NCI-H510A treated with DMSO at 0.1 percent for 48 hours (cell line): ENCODE results near the gene SEC61A2.
"Not testable (repeated sequence)": the region's sequence is repeated elsewhere in the genome, so short reads cannot be mapped to it uniquely, and the experiment has no call there.

Experiments used
- DNase-seq: peaks from one replicate; lab custom pipeline; 2025; lab: John Stamatoyannopoulos, UW

Gene SEC61A2

GRCh38 chr10:12160664-12161063 is 31.2 kb downstream of the SEC61A2 start:
- no peak for DNase-seq

GRCh38 chr10:12162927-12163326 is 33.5 kb downstream of the SEC61A2 start:
- no peak for DNase-seq

GRCh38 chr10:12164085-12164484 is 34.6 kb downstream of the SEC61A2 start:
- DNase-seq, result no peak

- DNase-seq, result no peak
Observed at GRCh38 chr10:12165036-12165435, 35.6 kb downstream of the SEC61A2 start.

- no peak for DNase-seq
Observed at GRCh38 chr10:12165999-12166775, 36.7 kb downstream of the SEC61A2 start.

- DNase-seq, result not testable (repeated sequence)
Observed at GRCh38 chr10:12171512-12171911, 42.0 kb downstream of the SEC61A2 start.

- DNase-seq, result no peak
Observed at GRCh38 chr10:12177642-12178041, 48.2 kb downstream of the SEC61A2 start.

- no peak for DNase-seq
Observed at GRCh38 chr10:12179606-12180170, 50.2 kb downstream of the SEC61A2 start.

- DNase-seq, result no peak
Observed at GRCh38 chr10:12180221-12180974, 50.9 kb downstream of the SEC61A2 start.

- no peak for DNase-seq
Observed at GRCh38 chr10:12181065-12181775, 51.7 kb downstream of the SEC61A2 start.

- DNase-seq, result no peak
Observed at GRCh38 chr10:12184165-12184564, 54.7 kb downstream of the SEC61A2 start.

- no peak for DNase-seq
Observed at GRCh38 chr10:12186323-12186722, 56.8 kb downstream of the SEC61A2 start.

GRCh38 chr10:12187321-12187905 is 57.9 kb downstream of the SEC61A2 start:
- DNase-seq, result no peak

- no peak for DNase-seq
Observed at GRCh38 chr10:12188656-12189055, 59.2 kb downstream of the SEC61A2 start.

GRCh38 chr10:12189426-12189825 is 59.9 kb downstream of the SEC61A2 start:
- DNase-seq, result no peak

GRCh38 chr10:12191715-12192114 is 62.2 kb downstream of the SEC61A2 start:
- no peak for DNase-seq

- no peak for DNase-seq
Observed at GRCh38 chr10:12193193-12193592, 63.7 kb downstream of the SEC61A2 start.

GRCh38 chr10:12194752-12195271 is 65.3 kb downstream of the SEC61A2 start:
- DNase-seq, result no peak

- no peak for DNase-seq
Observed at GRCh38 chr10:12195281-12195602, 65.8 kb downstream of the SEC61A2 start.

- DNase-seq, result peak; percentile 85
Observed at GRCh38 chr10:12195603-12196506, 66.4 kb downstream of the SEC61A2 start, which contains the start of the genes CDC123 and NUDT5. Gene CDC123, plus strand, starts transcription at chr10:12196188. Its CDS starts 58 bp downstream, at chr10:12196246. Gene NUDT5, minus strand, starts transcription at chr10:12195891. Its CDS starts 9,600 bp downstream, at chr10:12186291.
